Cardiac fibroblast (primary cell): ENCODE measurements around the gene ICE2.
A peak's percentile ranks its signal among the peaks of the same experiment; 100 is the strongest.

Source experiments
- DNase-seq, 2 donors: peaks; one replicate each; pipeline versions ENCODE4 v3.0.0 to v3.0.0-alpha.2; 2010; ENCODE audit warnings: low read depth in 2 of 2
- H3K4me3 ChIP-seq, 2 donors: replicated peaks in 1 of 2; 1 replicate in 1 of 2; 2 replicates in 1 of 2; pipeline ENCODE4 v1.5.1; 2011; ENCODE audit warnings: low read depth in 2 of 2, low read length in 2 of 2, mild to moderate bottlenecking in 2 of 2, moderate library complexity in 1 of 2
- TF ChIP-seq, protein P1 (sequence below): IDR thresholded peaks from one replicate; pipeline ENCODE4 v1.5.1; 2011; ENCODE audit warnings: low read depth, mild to moderate bottlenecking, low read length, inconsistent platforms

ICE2 gene

GRCh38 chr15:60512937-60513336 is 34.0 kb upstream of the ICE2 start:
- no peak overlapping the region for H3K4me3 ChIP-seq
- no peak for DNase-seq
- TF ChIP-seq, protein P1, sequence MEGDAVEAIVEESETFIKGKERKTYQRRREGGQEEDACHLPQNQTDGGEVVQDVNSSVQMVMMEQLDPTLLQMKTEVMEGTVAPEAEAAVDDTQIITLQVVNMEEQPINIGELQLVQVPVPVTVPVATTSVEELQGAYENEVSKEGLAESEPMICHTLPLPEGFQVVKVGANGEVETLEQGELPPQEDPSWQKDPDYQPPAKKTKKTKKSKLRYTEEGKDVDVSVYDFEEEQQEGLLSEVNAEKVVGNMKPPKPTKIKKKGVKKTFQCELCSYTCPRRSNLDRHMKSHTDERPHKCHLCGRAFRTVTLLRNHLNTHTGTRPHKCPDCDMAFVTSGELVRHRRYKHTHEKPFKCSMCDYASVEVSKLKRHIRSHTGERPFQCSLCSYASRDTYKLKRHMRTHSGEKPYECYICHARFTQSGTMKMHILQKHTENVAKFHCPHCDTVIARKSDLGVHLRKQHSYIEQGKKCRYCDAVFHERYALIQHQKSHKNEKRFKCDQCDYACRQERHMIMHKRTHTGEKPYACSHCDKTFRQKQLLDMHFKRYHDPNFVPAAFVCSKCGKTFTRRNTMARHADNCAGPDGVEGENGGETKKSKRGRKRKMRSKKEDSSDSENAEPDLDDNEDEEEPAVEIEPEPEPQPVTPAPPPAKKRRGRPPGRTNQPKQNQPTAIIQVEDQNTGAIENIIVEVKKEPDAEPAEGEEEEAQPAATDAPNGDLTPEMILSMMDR, result no peak

- DNase-seq, result no peak
- TF ChIP-seq, protein P1, result no peak
Observed at GRCh38 chr15:60511351-60512031, 32.5 kb upstream of the ICE2 start.

DNA sequence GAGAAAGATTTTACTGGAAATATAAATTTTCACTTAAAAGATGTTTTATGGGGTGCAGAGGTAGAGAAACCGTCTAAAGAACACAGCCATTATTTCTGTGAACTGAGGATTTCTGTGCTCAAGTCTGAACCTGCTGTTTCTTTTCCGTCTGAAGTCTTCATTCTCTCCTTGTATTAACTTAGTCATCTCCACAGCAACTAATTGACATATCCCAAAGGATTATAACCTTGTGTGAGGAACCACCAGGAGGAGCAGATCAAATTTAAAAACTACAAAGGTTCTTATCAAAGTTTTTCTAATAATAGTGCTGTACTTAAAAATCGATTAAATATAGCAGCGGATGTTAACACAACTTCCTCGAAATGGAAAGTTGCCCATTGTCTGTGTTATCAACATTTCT is 31.1 kb upstream of the ICE2 start:
- no peak overlapping the region for H3K4me3 ChIP-seq
- TF ChIP-seq, protein P1, result no peak
- no peak for DNase-seq

More at GRCh38 chr15:60511351-60512031, 32.5 kb upstream of the ICE2 start:
- no peak overlapping the region for H3K4me3 ChIP-seq

- TF ChIP-seq, protein P1, result no peak
- DNase-seq, result no peak
- H3K4me3 ChIP-seq, result no peak overlapping the region
Observed at GRCh38 chr15:60509470-60509869, 30.5 kb upstream of the ICE2 start.

DNA sequence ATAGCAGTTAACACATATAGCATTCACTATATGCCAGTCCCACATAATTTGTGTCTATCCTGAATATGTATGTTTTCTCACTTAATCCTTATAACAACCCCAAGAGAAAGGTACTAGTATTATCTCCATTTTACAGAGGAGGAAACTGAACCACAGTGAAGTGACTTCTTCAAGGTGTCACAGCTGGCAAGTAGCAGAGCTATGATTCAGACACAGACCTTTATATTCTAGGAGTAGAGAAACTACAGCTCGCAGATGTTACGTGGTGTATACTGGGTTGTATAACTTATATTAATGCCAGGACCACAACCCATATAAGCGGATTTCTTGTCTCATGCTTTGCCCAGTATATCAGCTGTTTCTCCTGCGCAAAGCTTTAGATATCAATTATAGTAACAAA is 29.5 kb upstream of the ICE2 start:
- H3K4me3 ChIP-seq, result no peak overlapping the region
- DNase-seq, result no peak
- TF ChIP-seq, protein P1, result no peak

GRCh38 chr15:60507596-60508424 is 28.9 kb upstream of the ICE2 start:
- DNase-seq, result peak; percentile 79 to 82
- TF ChIP-seq, protein P1, result peak; percentile 91

More at GRCh38 chr15:60507596-60508424, 28.9 kb upstream of the ICE2 start:
- no peak overlapping the region for H3K4me3 ChIP-seq
